IMR-90 (cell line): ENCODE data around the gene NAPEPLD. TPM values are rescaled to one million over a fixed set of nuclear protein-coding genes. Genes with fewer than 3 reads are reported as not detected.

Experiments used
- ATAC-seq: fragments of 200-7000 bp; cut with Tn5 transposase; 2 replicates; pipeline ENCODE4 v1.9.1; 2020; ENCODE audit warnings: low read depth, mild to moderate bottlenecking, moderate library complexity
- BruUV-seq: library from RNA; stranded (reverse); fragments of 400-500 nt; replicated peaks from 2 replicates; lab custom pipeline; 2021; lab: Mats Ljungman, UMichigan
- CTCF ChIA-PET: fragments of 300-600 bp; formaldehyde crosslinking; extraction: SDS; loops from one replicate; lab custom pipeline; 2021; ENCODE audit warnings: antibody characterized with exemption; lab: Yijun Ruan, JAX
- POLR2A ChIA-PET: fragments of 300-600 bp; sonication (Branson Sonifier 250); formaldehyde crosslinking; loops from one replicate; lab custom pipeline; 2022; ENCODE audit warnings: antibody characterized with exemption; ENCODE audit not compliant: unreplicated experiment; lab: Charles Lee
- DNase-seq: peaks from one replicate; pipeline ENCODE4 v3.0.0; 2013
- H2AFZ ChIP-seq: replicated peaks from 2 replicates; pipeline ENCODE3; 2013; ENCODE audit warnings: low read length, mild to moderate bottlenecking; ENCODE audit not compliant: poor library complexity
- H2AK5ac ChIP-seq: 2 replicates; pipeline ENCODE4 v1.6.1; 2013; ENCODE audit warnings: low read depth, low read length, inconsistent platforms
- H2AK9ac ChIP-seq: replicated peaks from 2 replicates; pipeline ENCODE3; 2013; ENCODE audit warnings: mild to moderate bottlenecking, low read depth, low read length, moderate library complexity; ENCODE audit not compliant: poor library complexity
- H2BK120ac ChIP-seq: 2 replicates; pipeline ENCODE4 v1.6.1; 2013; ENCODE audit warnings: low read depth, low read length, inconsistent platforms
- H2BK15ac ChIP-seq: 3 replicates; pipeline ENCODE4 v1.6.1; 2013; ENCODE audit warnings: low read depth, low read length, inconsistent platforms
- H2BK20ac ChIP-seq: 2 replicates; pipeline ENCODE4 v1.6.1; 2013; ENCODE audit warnings: low read depth, mild to moderate bottlenecking, inconsistent platforms, low read length, moderate library complexity
- H2BK5ac ChIP-seq: 2 replicates; pipeline ENCODE4 v1.6.1; 2013; ENCODE audit warnings: mild to moderate bottlenecking, low read depth, low read length, inconsistent platforms; ENCODE audit not compliant: poor library complexity, severe bottlenecking
- H3K14ac ChIP-seq: replicated peaks from 2 replicates; pipeline ENCODE4 v1.6.1; 2013; ENCODE audit warnings: low read depth, low read length, inconsistent platforms
- H3K18ac ChIP-seq: 2 replicates; pipeline ENCODE4 v1.6.1; 2013; ENCODE audit warnings: low read depth, low read length, control low read depth
- H3K23ac ChIP-seq: 2 replicates; pipeline ENCODE4 v1.6.1; 2013; ENCODE audit warnings: low read depth, low read length, inconsistent platforms
- H3K27ac ChIP-seq: 2 replicates; pipeline ENCODE4 v1.5.1; 2013; ENCODE audit warnings: mild to moderate bottlenecking, control low read depth, low read length; ENCODE audit not compliant: insufficient read depth
- H3K27me3 ChIP-seq: 2 replicates; pipeline ENCODE4 v1.6.1; 2013; ENCODE audit warnings: low read length; ENCODE audit not compliant: control insufficient read depth, insufficient read depth
- H3K36me3 ChIP-seq: 2 replicates; pipeline ENCODE4 v1.6.1; 2013; ENCODE audit warnings: low read length, mixed read lengths; ENCODE audit not compliant: control insufficient read depth, insufficient read depth
- H3K4ac ChIP-seq: 2 replicates; pipeline ENCODE4 v1.6.1; 2013; ENCODE audit warnings: low read depth, low read length, inconsistent platforms
- H3K4me1 ChIP-seq: 2 replicates; pipeline ENCODE4 v1.6.1; 2013; ENCODE audit warnings: low read length, mixed read lengths; ENCODE audit not compliant: control insufficient read depth, insufficient read depth
- H3K4me2 ChIP-seq: 2 replicates; pipeline ENCODE4 v1.6.1; 2013; ENCODE audit warnings: low read depth, mild to moderate bottlenecking, control low read depth, low read length, moderate library complexity
- H3K4me3 ChIP-seq: 2 replicates; pipeline ENCODE4 v1.5.1; 2013; ENCODE audit warnings: low read depth, mild to moderate bottlenecking, control low read depth, low read length, moderate library complexity; ENCODE audit not compliant: insufficient read depth
- H3K56ac ChIP-seq: 2 replicates; pipeline ENCODE4 v1.6.1; 2013; ENCODE audit warnings: low read length, inconsistent platforms; ENCODE audit not compliant: insufficient read depth; ENCODE audit errors: extremely low read depth
- H3K79me1 ChIP-seq, 2 experiments: 2 replicates each; pipeline ENCODE4 v1.6.1; 2013; ENCODE audit warnings: low read length in 2 of 2, inconsistent platforms in 1 of 2, low read depth in 1 of 2
- H3K9ac ChIP-seq: 2 replicates; pipeline ENCODE4 v1.6.1; 2013; ENCODE audit warnings: low read depth, low read length, control low read depth
- H3K9me1 ChIP-seq: 2 replicates; pipeline ENCODE4 v1.6.1; 2013; ENCODE audit warnings: low read length, inconsistent platforms; ENCODE audit not compliant: insufficient read depth
- H3K9me3 ChIP-seq: 2 replicates; pipeline ENCODE4 v1.6.1; 2013; ENCODE audit warnings: low read length; ENCODE audit not compliant: control insufficient read depth, insufficient read depth
- H4K20me1 ChIP-seq: 2 replicates; pipeline ENCODE4 v1.6.1; 2013; ENCODE audit warnings: low read length, inconsistent platforms; ENCODE audit not compliant: insufficient read depth
- H4K5ac ChIP-seq: 2 replicates; pipeline ENCODE4 v1.6.1; 2013; ENCODE audit warnings: mild to moderate bottlenecking, low read depth, low read length, control low read depth
- H4K8ac ChIP-seq, 2 experiments: 2 replicates each; pipeline ENCODE4 v1.6.1; 2013; ENCODE audit warnings: low read depth in 2 of 2, low read length in 2 of 2, control low read depth in 1 of 2, inconsistent platforms in 1 of 2
- H4K91ac ChIP-seq: 2 replicates; pipeline ENCODE4 v1.6.1; 2013; ENCODE audit warnings: low read depth, low read length, inconsistent platforms; ENCODE audit not compliant: insufficient read depth
- BHLHE40 ChIP-seq: fragments of 150-350 bp; IDR thresholded peaks from 2 replicates; pipeline ENCODE4 v1.6.1; 2016; ENCODE audit warnings: mild to moderate bottlenecking, low read depth, low read length
- CEBPB ChIP-seq: IDR thresholded peaks from 2 replicates; pipeline ENCODE4 v1.6.1; 2012; ENCODE audit warnings: low read depth, low read length, improper control_type of control experiment
- CTCF ChIP-seq: conservative IDR thresholded peaks from 2 replicates; pipeline ENCODE4 v1.5.1; 2012; ENCODE audit warnings: mild to moderate bottlenecking, low read depth, low read length, improper control_type of control experiment
- FOS ChIP-seq: fragments of 150-350 bp; IDR thresholded peaks from 2 replicates; pipeline ENCODE4 v1.6.1; 2016; ENCODE audit warnings: low read depth, low read length
- MAFK ChIP-seq: IDR thresholded peaks from 2 replicates; pipeline ENCODE4 v1.6.1; 2012; ENCODE audit warnings: low read depth, low read length, improper control_type of control experiment
- MAZ ChIP-seq: IDR thresholded peaks from 2 replicates; pipeline ENCODE4 v1.6.1; 2012; ENCODE audit warnings: low read depth, mild to moderate bottlenecking, low read length, improper control_type of control experiment, moderate library complexity, borderline replicate concordance
- MXI1 ChIP-seq: IDR thresholded peaks from 2 replicates; pipeline ENCODE4 v1.6.1; 2012; ENCODE audit warnings: low read depth, mild to moderate bottlenecking, low read length, moderate library complexity, borderline replicate concordance
- NFE2L2 ChIP-seq: fragments of 150-350 bp; IDR thresholded peaks from 2 replicates; pipeline ENCODE4 v1.6.1; 2016; ENCODE audit warnings: low read depth, mild to moderate bottlenecking, low read length
- POLR2A ChIP-seq: IDR thresholded peaks from 2 replicates; pipeline ENCODE4 v1.6.1; 2012; ENCODE audit warnings: mild to moderate bottlenecking, low read depth, low read length
- RAD21 ChIP-seq: IDR thresholded peaks from 2 replicates; pipeline ENCODE4 v1.6.1; 2012; ENCODE audit warnings: low read length, improper control_type of control experiment
- RCOR1 ChIP-seq: IDR thresholded peaks from 2 replicates; pipeline ENCODE4 v1.6.1; 2012; ENCODE audit warnings: mild to moderate bottlenecking, low read length, improper control_type of control experiment; ENCODE audit not compliant: insufficient replicate concordance
- RFX5 ChIP-seq: IDR thresholded peaks from 2 replicates; pipeline ENCODE4 v1.8.0; 2012; ENCODE audit warnings: low read depth, mild to moderate bottlenecking, low read length, moderate library complexity
- SMC3 ChIP-seq: fragments of 150-350 bp; IDR thresholded peaks from 2 replicates; pipeline ENCODE4 v1.6.1; 2016; ENCODE audit warnings: low read depth, mild to moderate bottlenecking, antibody characterized with exemption, low read length, moderate library complexity
- USF2 ChIP-seq: fragments of 150-350 bp; IDR thresholded peaks from 2 replicates; pipeline ENCODE4 v1.6.1; 2017; ENCODE audit warnings: mild to moderate bottlenecking, antibody characterized with exemption, low read length, low read depth
- WGBS, 2 experiments: methylation state at CpG; one replicate each; pipeline versions ENCODE4 v1.1.5 to v1.1.7; 2013; ENCODE audit warnings: missing lambda C conversion rate in 2 of 2; ENCODE audit not compliant: insufficient read length in 1 of 2; ENCODE audit errors: extremely low coverage in 2 of 2; 5-methylcytosine and 5-hydroxymethylcytosine counted together
- dilution Hi-C: fragments of 300-500 bp; cut with HindIII; formaldehyde crosslinking; loops from one replicate; pipeline ENCODE4 v1.14.3; 2018; ENCODE audit warnings: low sequenced_read_pairs; ENCODE audit not compliant: unreplicated experiment
- in situ Hi-C: fragments of 300-500 bp; cut with MboI; formaldehyde crosslinking; loops from 3 replicates; pipeline ENCODE4 v1.14.3; 2019; ENCODE audit warnings: low sequenced_read_pairs, inconsistent platforms, mixed read lengths
- intact Hi-C: fragments of 100-400 bp; cut with micrococcal nuclease; formaldehyde crosslinking; loops from 2 replicates; pipeline ENCODE4 v1.10.0; 2022
- polyA plus RNA-seq, 3 experiments: library from polyadenylated mRNA; depleted of rRNA; stranded (reverse); fragments of >200 nt; gene quantifications; 2 replicates each; pipeline ENCODE4 v1.2.3, GENCODE V29; 2012; ENCODE audit warnings: low replicate concordance in 1 of 3
- total RNA-seq: library from RNA; depleted of rRNA; stranded (reverse); fragments of >200 nt; gene quantifications from 2 replicates; pipeline ENCODE4 v1.2.3, GENCODE V29; 2012
- TF ChIP-seq, protein P1 (sequence below): fragments of 150-350 bp; IDR thresholded peaks from 2 replicates; pipeline ENCODE4 v1.6.1; 2016; ENCODE audit warnings: low read depth, mild to moderate bottlenecking, low read length, moderate library complexity, borderline replicate concordance

The NAPEPLD gene
- total and polyA plus RNA-seq, 2 of the 4 experiments (the other 2 are of a cell fraction): 2.2 to 3.4 TPM

GRCh38 chr7:103106005-103106702 lies 42.7 kb downstream of the NAPEPLD start:
- DNase-seq: peak; percentile 16
- no peaks in the 10 kb centered on the region for H3K27me3 ChIP-seq
- TF ChIP-seq, protein P1, sequence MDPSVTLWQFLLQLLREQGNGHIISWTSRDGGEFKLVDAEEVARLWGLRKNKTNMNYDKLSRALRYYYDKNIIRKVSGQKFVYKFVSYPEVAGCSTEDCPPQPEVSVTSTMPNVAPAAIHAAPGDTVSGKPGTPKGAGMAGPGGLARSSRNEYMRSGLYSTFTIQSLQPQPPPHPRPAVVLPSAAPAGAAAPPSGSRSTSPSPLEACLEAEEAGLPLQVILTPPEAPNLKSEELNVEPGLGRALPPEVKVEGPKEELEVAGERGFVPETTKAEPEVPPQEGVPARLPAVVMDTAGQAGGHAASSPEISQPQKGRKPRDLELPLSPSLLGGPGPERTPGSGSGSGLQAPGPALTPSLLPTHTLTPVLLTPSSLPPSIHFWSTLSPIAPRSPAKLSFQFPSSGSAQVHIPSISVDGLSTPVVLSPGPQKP: no peak
- no peak for TF ChIP-seq RFX5
- no peak for TF ChIP-seq MAZ
- TF ChIP-seq BHLHE40: no peak
- TF ChIP-seq POLR2A: no peak
- no peak for TF ChIP-seq FOS
- TF ChIP-seq USF2: no peak
- no peak for TF ChIP-seq RAD21
- TF ChIP-seq MAFK: no peak
- no peak for TF ChIP-seq CEBPB
- TF ChIP-seq RCOR1: no peak
- TF ChIP-seq SMC3: no peak
- no peak for TF ChIP-seq CTCF
- TF ChIP-seq MXI1: no peak
- TF ChIP-seq NFE2L2: no peak
- peak; percentile 72 for ATAC-seq
- no TSS peak for BruUV-seq
- no peak overlapping the region for H4K8ac ChIP-seq
- CTCF ChIA-PET: no interaction called here
- no peaks in the 10 kb centered on the region for H3K79me1 ChIP-seq
- H2BK120ac ChIP-seq: no peak overlapping the region
- H2BK15ac ChIP-seq: no peak overlapping the region
- H3K27ac ChIP-seq: no peak overlapping the region
- H2BK5ac ChIP-seq: no peak overlapping the region
- H3K23ac ChIP-seq: no peak overlapping the region
- WGBS, 2 experiments: 62% methylated on average over 2 of the region's 12 CpGs; no CpG with 5 or more reads in 1 of the 2 experiments
- dilution Hi-C loops (no loop called here), in situ Hi-C loops (no loop called here), intact Hi-C loops (no loop called here)
- H2BK20ac ChIP-seq: no peak overlapping the region
- POLR2A ChIA-PET: no interaction called here
- no peaks in the 10 kb centered on the region for H3K9me3 ChIP-seq
- H4K20me1 ChIP-seq: no peaks in the 10 kb centered on the region
- no peak overlapping the region for H4K5ac ChIP-seq
- peaks cover 5% of the 10 kb centered on the region; the same call in 1 of the 2 replicates for H3K4me1 ChIP-seq
- no peak overlapping the region for H2AFZ ChIP-seq
- no peak overlapping the region for H3K4ac ChIP-seq
- peak overlapping the region; percentile 8; the same call in 1 of the 2 replicates for H3K4me2 ChIP-seq
- H3K14ac ChIP-seq: no peak overlapping the region
- H3K4me3 ChIP-seq: no peak overlapping the region
- no peak overlapping the region for H2AK9ac ChIP-seq
- H4K91ac ChIP-seq: no peak overlapping the region
- peaks cover 2% of the 10 kb centered on the region; the same call in 1 of the 2 replicates for H3K36me3 ChIP-seq
- no peak overlapping the region for H3K18ac ChIP-seq
- H2AK5ac ChIP-seq: no peak overlapping the region
- peaks cover 3% of the 10 kb centered on the region; the same call in 1 of the 2 replicates for H3K9me1 ChIP-seq
- H3K9ac ChIP-seq: no peak overlapping the region
- H3K56ac ChIP-seq: no peak overlapping the region
